Measurements from ENCODE around the gene PINK1.
A peak's percentile ranks its signal among the peaks of the same experiment; 100 is the strongest.
"Not testable (repeated sequence)": the region's sequence is repeated elsewhere in the genome, so short reads cannot be mapped to it uniquely, and the experiment has no call there.

Gene PINK1

GRCh38 chr1:20601129-20601825 is 32.0 kb upstream of the PINK1 start:
- DNase-seq (ENCODE audit: insufficient read length, low spot score) = no peak
- FAIRE-seq = no peak
- TF ChIP-seq POLR2A (IDR thresholded peaks at IDR 0.05; ENCODE audit: low read depth, low read length) = no peak

- FAIRE-seq = no peak
- DNase-seq (ENCODE audit: insufficient read length, low spot score) = no peak
- no peak for TF ChIP-seq POLR2A (IDR thresholded peaks at IDR 0.05; ENCODE audit: low read depth, low read length)
Measured at GRCh38 chr1:20602851-20603450, 30.3 kb upstream of the PINK1 start.

GRCh38 chr1:20603504-20604464 is 29.5 kb upstream of the PINK1 start:
- peak; percentile 74 for FAIRE-seq
- peak; percentile 47 for DNase-seq (ENCODE audit: insufficient read length, low spot score)
- TF ChIP-seq POLR2A (IDR thresholded peaks at IDR 0.05; ENCODE audit: low read depth, low read length) = no peak

GRCh38 chr1:20604678-20605077 is 28.6 kb upstream of the PINK1 start:
- FAIRE-seq = no peak
- TF ChIP-seq POLR2A (IDR thresholded peaks at IDR 0.05; ENCODE audit: low read depth, low read length) = no peak
- DNase-seq (ENCODE audit: insufficient read length, low spot score) = no peak

- not testable (repeated sequence) for DNase-seq (ENCODE audit: insufficient read length, low spot score); FAIRE-seq
Measured at GRCh38 chr1:20606801-20607570, 26.3 kb upstream of the PINK1 start.

- DNase-seq (ENCODE audit: insufficient read length, low spot score) = no peak
- TF ChIP-seq POLR2A (IDR thresholded peaks at IDR 0.05; ENCODE audit: low read depth, low read length) = no peak
- no peak for FAIRE-seq
Measured at GRCh38 chr1:20609541-20609940, 23.7 kb upstream of the PINK1 start.

GRCh38 chr1:20610970-20611369 is 22.3 kb upstream of the PINK1 start:
- DNase-seq (ENCODE audit: insufficient read length, low spot score) (no peak), FAIRE-seq (no peak)
- TF ChIP-seq POLR2A (IDR thresholded peaks at IDR 0.05; ENCODE audit: low read depth, low read length) = no peak

- FAIRE-seq = no peak
- no peak for TF ChIP-seq POLR2A (IDR thresholded peaks at IDR 0.05; ENCODE audit: low read depth, low read length)
Measured at GRCh38 chr1:20611652-20612051, 21.6 kb upstream of the PINK1 start.

GRCh38 chr1:20612221-20612746 is 21.0 kb upstream of the PINK1 start:
- FAIRE-seq (no peak), DNase-seq (ENCODE audit: insufficient read length, low spot score) (no peak)
- TF ChIP-seq POLR2A (IDR thresholded peaks at IDR 0.05; ENCODE audit: low read depth, low read length) = no peak

More at GRCh38 chr1:20611652-20612051, 21.6 kb upstream of the PINK1 start:
- DNase-seq (ENCODE audit: insufficient read length, low spot score) = no peak

GRCh38 chr1:20614131-20614579 is 19.1 kb upstream of the PINK1 start:
- FAIRE-seq (no peak), DNase-seq (ENCODE audit: insufficient read length, low spot score) (no peak)
- TF ChIP-seq POLR2A (IDR thresholded peaks at IDR 0.05; ENCODE audit: low read depth, low read length) = no peak

GRCh38 chr1:20615946-20616846 is 17.1 kb upstream of the PINK1 start:
- TF ChIP-seq POLR2A (IDR thresholded peaks at IDR 0.05; ENCODE audit: low read depth, low read length) = no peak
- no peak for FAIRE-seq
- no peak for DNase-seq (ENCODE audit: insufficient read length, low spot score)

GRCh38 chr1:20616847-20617487 is 16.3 kb upstream of the PINK1 start:
- no peak for TF ChIP-seq POLR2A (IDR thresholded peaks at IDR 0.05; ENCODE audit: low read depth, low read length)
- FAIRE-seq (no peak), DNase-seq (ENCODE audit: insufficient read length, low spot score) (no peak)

All from H54 (cell line).